K562 (cell line): ENCODE results near the gene OR6C76.
"Not testable (repeated sequence)": the region's sequence is repeated elsewhere in the genome, so short reads cannot be mapped to it uniquely, and the experiment has no call there.

Experiments
- ARHGAP35 ChIP-seq: fragments of 450-650 bp; IDR thresholded peaks from 2 replicates; pipeline ENCODE4 v1.6.1; 2018; ENCODE audit not compliant: partially characterized antibody
- C11orf30 ChIP-seq: fragments of 450-650 bp; IDR thresholded peaks from 2 replicates; pipeline ENCODE4 v1.6.1; 2016; ENCODE audit warnings: low read depth, mild to moderate bottlenecking
- EZH2 ChIP-seq: IDR thresholded peaks from 2 replicates; pipeline ENCODE4 v1.6.1; 2012; ENCODE audit warnings: low read depth, mild to moderate bottlenecking, inconsistent platforms, low read length, borderline replicate concordance
- POLR2AphosphoS5 ChIP-seq: IDR thresholded peaks from 2 replicates; pipeline ENCODE4 v1.6.1; 2011; ENCODE audit warnings: mild to moderate bottlenecking, low read depth, low read length, moderate library complexity; ENCODE audit not compliant: control insufficient read depth, insufficient read depth
- TAL1 ChIP-seq: fragments of 450-650 bp; IDR thresholded peaks from 2 replicates; pipeline ENCODE4 v1.6.1; 2016; ENCODE audit warnings: mild to moderate bottlenecking
- TF ChIP-seq, protein P1 (sequence below): sonication (generic); formaldehyde crosslinking; IDR thresholded peaks from 2 replicates; pipeline ENCODE4 v1.8.0; 2022; ENCODE audit warnings: mild to moderate bottlenecking, missing genetic modification reagents

GRCh38 chr12:55441233-55441632 is 15.2 kb downstream of the OR6C76 start:
- not testable (repeated sequence) for TF ChIP-seq C11orf30, POLR2AphosphoS5, EZH2, TAL1, ARHGAP35
- TF ChIP-seq, protein P1, sequence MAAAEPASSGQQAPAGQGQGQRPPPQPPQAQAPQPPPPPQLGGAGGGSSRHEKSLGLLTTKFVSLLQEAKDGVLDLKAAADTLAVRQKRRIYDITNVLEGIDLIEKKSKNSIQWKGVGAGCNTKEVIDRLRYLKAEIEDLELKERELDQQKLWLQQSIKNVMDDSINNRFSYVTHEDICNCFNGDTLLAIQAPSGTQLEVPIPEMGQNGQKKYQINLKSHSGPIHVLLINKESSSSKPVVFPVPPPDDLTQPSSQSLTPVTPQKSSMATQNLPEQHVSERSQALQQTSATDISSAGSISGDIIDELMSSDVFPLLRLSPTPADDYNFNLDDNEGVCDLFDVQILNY, result not testable (repeated sequence)
